Measurements from ENCODE around the gene SPATA6L.
"Not testable (repeated sequence)": the region's sequence is repeated elsewhere in the genome, so short reads cannot be mapped to it uniquely, and the experiment has no call there.

GRCh38 chr9:4656196-4656595 is 10.1 kb downstream of the SPATA6L start:
- TF ChIP-seq CTCF, POLR2A (IDR thresholded peaks at IDR 0.05): not testable (repeated sequence)

All from esophagus squamous epithelium (tissue), 4 donors.